K562 (cell line): ENCODE results near the gene AMFR. TPM values are rescaled to one million over a fixed set of nuclear protein-coding genes. Genes with fewer than 3 reads are reported as not detected.

Experiments used
- ATAC-seq: fragments of 200-7000 bp; cut with Tn5 transposase; 3 replicates; pipeline ENCODE4 v1.9.1; 2020; ENCODE audit warnings: moderate library complexity
- BruUV-seq: library from RNA; stranded (reverse); fragments of 400-500 nt; replicated peaks from 2 replicates; lab custom pipeline; 2021; lab: Mats Ljungman, UMichigan
- CTCF ChIA-PET: fragments of 300-600 bp; formaldehyde crosslinking; extraction: SDS; loops from one replicate; lab custom pipeline; 2021; ENCODE audit warnings: low intra/inter-chr PET ratio; lab: Yijun Ruan, JAX
- POLR2A ChIA-PET: fragments of 300-600, 350-650 bp; sonication (Branson Sonifier 250); formaldehyde crosslinking; extraction: SDS; loops from one replicate; lab custom pipeline; 2021; ENCODE audit warnings: antibody characterized with exemption, inconsistent platforms; lab: Yijun Ruan, JAX
- DNase-seq, 4 experiments: peaks; one replicate each; pipeline versions ENCODE4 v3.0.0 to v3.0.0-alpha.2; 2011 to 2018; ENCODE audit warnings: low spot score in 3 of 4, mixed read lengths in 3 of 4; ENCODE audit errors: extremely low read depth in 1 of 4
- FAIRE-seq: peaks from 2 replicates; lab custom pipeline; 2011; peaks lifted over from hg19 to GRCh38; lab: Jason Lieb, UNC
- H2AFZ ChIP-seq: 2 replicates; pipeline ENCODE4 v1.6.0; 2011; ENCODE audit warnings: low read depth, low read length, control low read depth, inconsistent platforms
- H3K27ac ChIP-seq: fragments of 200-600 bp; 3 replicates; pipeline ENCODE4 v1.8.0; 2011; ENCODE audit warnings: low read depth, mild to moderate bottlenecking, control low read depth, inconsistent platforms, low read length, moderate library complexity, mixed read lengths; ENCODE audit errors: extremely low read depth
- H3K27me3 ChIP-seq, 2 experiments: fragments of 300-600 bp in 1 of 2; 2 replicates in 1 of 2; 3 replicates in 1 of 2; pipeline versions ENCODE4 v1.6.0 to v1.8.0; 2011; ENCODE audit warnings: inconsistent platforms in 2 of 2, low read length in 2 of 2, mild to moderate bottlenecking in 1 of 2, mixed read lengths in 1 of 2, moderate library complexity in 1 of 2; ENCODE audit not compliant: control insufficient read depth in 2 of 2, insufficient read depth in 2 of 2
- H3K36me3 ChIP-seq: fragments of 300-600 bp; 3 replicates; pipeline ENCODE4 v1.8.0; 2011; ENCODE audit warnings: mild to moderate bottlenecking, low read length, inconsistent platforms; ENCODE audit not compliant: control insufficient read depth, insufficient read depth
- H3K4me1 ChIP-seq, 2 experiments: fragments of 200-600 bp in 1 of 2; replicated peaks in 1 of 2; 2 replicates in 1 of 2; 3 replicates in 1 of 2; pipeline versions ENCODE4 v1.5.1 to v1.8.0; 2011; ENCODE audit warnings: inconsistent platforms in 2 of 2, low read length in 2 of 2, mild to moderate bottlenecking in 1 of 2, mixed read lengths in 1 of 2, moderate library complexity in 1 of 2; ENCODE audit not compliant: control insufficient read depth in 2 of 2, insufficient read depth in 2 of 2
- H3K4me2 ChIP-seq: 2 replicates; pipeline ENCODE4 v1.6.1; 2011; ENCODE audit warnings: low read length, control low read depth, inconsistent platforms, mixed read lengths; ENCODE audit not compliant: insufficient read depth
- H3K4me3 ChIP-seq: fragments of 200-600 bp; sonication (generic), shearing (Covaris generic); 2 replicates; pipeline ENCODE4 v1.5.1; 2016; ENCODE audit warnings: control low read depth, inconsistent platforms
- H3K79me2 ChIP-seq: fragments of 200-600 bp; 3 replicates; pipeline ENCODE4 v1.8.0; 2011; ENCODE audit warnings: low read length, inconsistent platforms; ENCODE audit not compliant: control insufficient read depth, insufficient read depth
- H3K9ac ChIP-seq, 2 experiments: 2 replicates each; pipeline versions ENCODE4 v1.6.0 to v1.6.1; 2011; ENCODE audit warnings: low read depth in 2 of 2, low read length in 2 of 2, control low read depth in 1 of 2, inconsistent platforms in 1 of 2, mild to moderate bottlenecking in 1 of 2, mixed read lengths in 1 of 2; ENCODE audit not compliant: insufficient read depth in 1 of 2
- H3K9me1 ChIP-seq: one replicate; pipeline ENCODE4 v1.6.0; 2011; ENCODE audit warnings: inconsistent platforms, mild to moderate bottlenecking, low read length, moderate library complexity; ENCODE audit not compliant: control insufficient read depth, insufficient read depth
- H3K9me3 ChIP-seq: replicated peaks from 2 replicates; pipeline ENCODE4 v1.5.1; 2011; ENCODE audit warnings: low read depth, low read length, inconsistent platforms; ENCODE audit not compliant: control insufficient read depth, insufficient read depth
- H4K20me1 ChIP-seq: replicated peaks from 2 replicates; pipeline ENCODE4 v1.6.1; 2011; ENCODE audit warnings: low read length, inconsistent platforms, mixed read lengths; ENCODE audit not compliant: control insufficient read depth, insufficient read depth
- BDP1 ChIP-seq: IDR thresholded peaks from 3 replicates; pipeline ENCODE4 v1.6.1; 2011; ENCODE audit not compliant: insufficient read length, insufficient read depth
- ZNF174 ChIP-seq: fragments of 250-450 bp; sonication (Bioruptor Pico); IDR thresholded peaks from 2 replicates; pipeline ENCODE4 v1.4.0; 2020; ENCODE audit warnings: mild to moderate bottlenecking
- WGBS: fragments of 100-300 bp; shearing (Covaris generic); methylation state at CpG from one replicate; pipeline ENCODE4 v1.1.6; 2016; ENCODE audit warnings: low coverage, mixed read lengths; ENCODE audit not compliant: insufficient coverage; ENCODE audit errors: missing lambda C conversion rate; 5-methylcytosine and 5-hydroxymethylcytosine counted together
- in situ Hi-C: fragments of 300-500 bp; cut with MboI; formaldehyde crosslinking; loops from 4 replicates; pipeline ENCODE4 v1.15.0; 2018; ENCODE audit warnings: inconsistent platforms, mixed read lengths
- intact Hi-C: fragments of 100-400 bp; cut with micrococcal nuclease; formaldehyde crosslinking; loops from 2 replicates; pipeline ENCODE4 v1.14.2; 2022
- polyA plus RNA-seq, 8 experiments: library from polyadenylated mRNA; depleted of rRNA in 4 of 8; stranded (reverse) in 5 of 8; unstranded in 3 of 8; fragments of >200 nt; fragmentation: Nextera tagmentation in 2 of 8; fragmentation: Illumina TruSeq in 1 of 8; extraction: Ambion mirVana in 2 of 8; extraction: Trizol in 1 of 8; gene quantifications; 2 replicates each; pipeline versions ENCODE4 v1.2.1 to v1.2.3, GENCODE V29; 2011 to 2014; ENCODE audit warnings: inconsistent platforms in 1 of 8, missing spikeins in 1 of 8
- total RNA-seq, 7 experiments: library from RNA; depleted of rRNA in 6 of 7; stranded (reverse); fragments of >200 nt in 6 of 7; fragmentation: Illumina TruSeq in 2 of 7; extraction: Trizol in 2 of 7; gene quantifications; 2 replicates each; pipeline versions ENCODE4 v1.2.1 to v1.2.3, GENCODE V29; 2011 to 2021; ENCODE audit warnings: low replicate concordance in 1 of 7
- TF ChIP-seq, protein P1 (sequence below): fragments of 250-450 bp; sonication (Bioruptor Pico); IDR thresholded peaks from 2 replicates; pipeline ENCODE4 v1.4.0; 2020
- TF ChIP-seq, protein P2 (sequence below): fragments of 450-650 bp; conservative IDR thresholded peaks from 2 replicates; pipeline ENCODE4 v1.6.1; 2016; ENCODE audit warnings: missing genetic modification characterization, low read depth, mild to moderate bottlenecking, control low read depth, missing compliant biosample characterization

The AMFR gene
- total and polyA plus RNA-seq, 9 of the 15 experiments (the other 6 are each of a cell fraction or from before 2014, with no cell fraction given): 15.6 to 113 (median 58.4) TPM

DNA sequence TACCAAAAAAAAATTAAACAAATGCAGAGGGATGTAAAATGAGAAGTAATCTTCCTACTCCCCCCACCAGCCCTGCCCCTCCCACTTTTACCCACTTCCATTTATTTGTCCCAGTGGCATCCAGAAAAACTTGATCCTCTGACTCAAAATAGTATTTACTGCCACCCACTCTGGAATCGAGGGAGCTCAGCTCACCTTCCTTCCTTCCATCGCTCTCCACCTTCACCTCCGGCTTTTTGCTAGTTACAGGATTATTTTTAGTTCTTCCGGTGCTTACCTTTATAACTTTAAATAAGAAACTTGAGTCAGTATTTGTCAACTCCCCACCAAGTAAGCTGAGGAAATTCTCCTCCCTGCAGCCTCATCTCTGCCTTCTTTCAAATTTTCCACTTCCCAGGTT is 94.9 kb downstream of the AMFR start:
- no peaks in the 10 kb centered on the region for H3K9me3 ChIP-seq
- no peak for FAIRE-seq
- H3K4me1 ChIP-seq: peaks cover 0 to 17% of the 10 kb centered on the region in 2 experiments; a peak in 1 of 5 replicates
- intact Hi-C loops (loop anchor here (5.0 kb wide), 3 partner anchors 97 to 227 kb away; partner anchors contain the start of gene AMFR), in situ Hi-C loops (no loop called here)
- ChIA-PET POLR2A (interaction anchor here (0.6 kb wide), 2 partner anchors 23 to 108 kb away, joined by 3 to 4 read pairs; no protein-coding TSS in a partner anchor), CTCF (no interaction called here)
- ATAC-seq: no peak
- H3K79me2 ChIP-seq: no peaks in the 10 kb centered on the region
- no TSS peak for BruUV-seq
- 19% methylated on average over 4 of the region's 4 CpGs for WGBS
- H3K9ac ChIP-seq: no peak overlapping the region
- no peak overlapping the region for H2AFZ ChIP-seq
- H4K20me1 ChIP-seq: peaks cover 4% of the 10 kb centered on the region
- H3K4me3 ChIP-seq: no peak overlapping the region
- no peaks in the 10 kb centered on the region for H3K36me3 ChIP-seq
- H3K27me3 ChIP-seq: peaks cover 28 to 71% of the 10 kb centered on the region in 2 experiments; a peak in 3 of 5 replicates
- TF ChIP-seq, protein P1, sequence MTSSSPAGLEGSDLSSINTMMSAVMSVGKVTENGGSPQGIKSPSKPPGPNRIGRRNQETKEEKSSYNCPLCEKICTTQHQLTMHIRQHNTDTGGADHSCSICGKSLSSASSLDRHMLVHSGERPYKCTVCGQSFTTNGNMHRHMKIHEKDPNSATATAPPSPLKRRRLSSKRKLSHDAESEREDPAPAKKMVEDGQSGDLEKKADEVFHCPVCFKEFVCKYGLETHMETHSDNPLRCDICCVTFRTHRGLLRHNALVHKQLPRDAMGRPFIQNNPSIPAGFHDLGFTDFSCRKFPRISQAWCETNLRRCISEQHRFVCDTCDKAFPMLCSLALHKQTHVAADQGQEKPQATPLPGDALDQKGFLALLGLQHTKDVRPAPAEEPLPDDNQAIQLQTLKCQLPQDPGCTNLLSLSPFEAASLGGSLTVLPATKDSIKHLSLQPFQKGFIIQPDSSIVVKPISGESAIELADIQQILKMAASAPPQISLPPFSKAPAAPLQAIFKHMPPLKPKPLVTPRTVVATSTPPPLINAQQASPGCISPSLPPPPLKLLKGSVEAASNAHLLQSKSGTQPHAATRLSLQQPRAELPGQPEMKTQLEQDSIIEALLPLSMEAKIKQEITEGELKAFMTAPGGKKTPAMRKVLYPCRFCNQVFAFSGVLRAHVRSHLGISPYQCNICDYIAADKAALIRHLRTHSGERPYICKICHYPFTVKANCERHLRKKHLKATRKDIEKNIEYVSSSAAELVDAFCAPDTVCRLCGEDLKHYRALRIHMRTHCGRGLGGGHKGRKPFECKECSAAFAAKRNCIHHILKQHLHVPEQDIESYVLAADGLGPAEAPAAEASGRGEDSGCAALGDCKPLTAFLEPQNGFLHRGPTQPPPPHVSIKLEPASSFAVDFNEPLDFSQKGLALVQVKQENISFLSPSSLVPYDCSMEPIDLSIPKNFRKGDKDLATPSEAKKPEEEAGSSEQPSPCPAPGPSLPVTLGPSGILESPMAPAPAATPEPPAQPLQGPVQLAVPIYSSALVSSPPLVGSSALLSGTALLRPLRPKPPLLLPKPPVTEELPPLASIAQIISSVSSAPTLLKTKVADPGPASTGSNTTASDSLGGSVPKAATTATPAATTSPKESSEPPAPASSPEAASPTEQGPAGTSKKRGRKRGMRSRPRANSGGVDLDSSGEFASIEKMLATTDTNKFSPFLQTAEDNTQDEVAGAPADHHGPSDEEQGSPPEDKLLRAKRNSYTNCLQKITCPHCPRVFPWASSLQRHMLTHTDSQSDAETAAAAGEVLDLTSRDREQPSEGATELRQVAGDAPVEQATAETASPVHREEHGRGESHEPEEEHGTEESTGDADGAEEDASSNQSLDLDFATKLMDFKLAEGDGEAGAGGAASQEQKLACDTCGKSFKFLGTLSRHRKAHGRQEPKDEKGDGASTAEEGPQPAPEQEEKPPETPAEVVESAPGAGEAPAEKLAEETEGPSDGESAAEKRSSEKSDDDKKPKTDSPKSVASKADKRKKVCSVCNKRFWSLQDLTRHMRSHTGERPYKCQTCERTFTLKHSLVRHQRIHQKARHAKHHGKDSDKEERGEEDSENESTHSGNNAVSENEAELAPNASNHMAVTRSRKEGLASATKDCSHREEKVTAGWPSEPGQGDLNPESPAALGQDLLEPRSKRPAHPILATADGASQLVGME (CRISPR knock-in tag): no peak
- TF ChIP-seq ZNF174 (CRISPR knock-in tag) (no peak), BDP1 (no peak)
- TF ChIP-seq, protein P2, sequence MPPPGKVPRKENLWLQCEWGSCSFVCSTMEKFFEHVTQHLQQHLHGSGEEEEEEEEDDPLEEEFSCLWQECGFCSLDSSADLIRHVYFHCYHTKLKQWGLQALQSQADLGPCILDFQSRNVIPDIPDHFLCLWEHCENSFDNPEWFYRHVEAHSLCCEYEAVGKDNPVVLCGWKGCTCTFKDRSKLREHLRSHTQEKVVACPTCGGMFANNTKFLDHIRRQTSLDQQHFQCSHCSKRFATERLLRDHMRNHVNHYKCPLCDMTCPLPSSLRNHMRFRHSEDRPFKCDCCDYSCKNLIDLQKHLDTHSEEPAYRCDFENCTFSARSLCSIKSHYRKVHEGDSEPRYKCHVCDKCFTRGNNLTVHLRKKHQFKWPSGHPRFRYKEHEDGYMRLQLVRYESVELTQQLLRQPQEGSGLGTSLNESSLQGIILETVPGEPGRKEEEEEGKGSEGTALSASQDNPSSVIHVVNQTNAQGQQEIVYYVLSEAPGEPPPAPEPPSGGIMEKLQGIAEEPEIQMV (tag): no peak
- no peak overlapping the region for H3K4me2 ChIP-seq
- DNase-seq: no peak
- no peak overlapping the region for H3K27ac ChIP-seq
- H3K9me1 ChIP-seq: no peaks in the 10 kb centered on the region
